H9 (cell line): ENCODE results near the gene BCAR1. TPM values are rescaled to one million over a fixed set of nuclear protein-coding genes. Genes with fewer than 3 reads are reported as not detected.
A peak's percentile ranks its signal among the peaks of the same experiment; 100 is the strongest.

Experiments used
- DNase-seq: peaks from one replicate; pipeline ENCODE4 v3.0.0-alpha.2; 2017
- H2AFZ ChIP-seq: one replicate; pipeline ENCODE4 v1.6.1; 2013; ENCODE audit warnings: mild to moderate bottlenecking, low read length, control low read depth, moderate library complexity
- H2AK5ac ChIP-seq: 2 replicates; pipeline ENCODE4 v1.6.1; 2013; ENCODE audit warnings: low read length, control low read depth, mixed read lengths; ENCODE audit not compliant: insufficient read length
- H2BK120ac ChIP-seq: one replicate; pipeline ENCODE4 v1.6.1; 2013; ENCODE audit warnings: low read depth, mild to moderate bottlenecking, low read length, control low read depth, inconsistent platforms; ENCODE audit not compliant: poor library complexity, severe bottlenecking
- H2BK12ac ChIP-seq: 2 replicates; pipeline ENCODE4 v1.6.1; 2013; ENCODE audit warnings: low read length, control low read depth, mixed read lengths, low read depth; ENCODE audit not compliant: insufficient read length
- H2BK15ac ChIP-seq: 2 replicates; pipeline ENCODE4 v1.6.1; 2013; ENCODE audit warnings: low read depth, low read length, control low read depth
- H2BK20ac ChIP-seq: one replicate; pipeline ENCODE4 v1.6.1; 2013; ENCODE audit warnings: low read depth, mild to moderate bottlenecking, low read length, control low read depth, inconsistent platforms; ENCODE audit not compliant: poor library complexity, severe bottlenecking
- H2BK5ac ChIP-seq: 2 replicates; pipeline ENCODE4 v1.6.1; 2013; ENCODE audit warnings: low read length, control low read depth, mixed read lengths; ENCODE audit not compliant: insufficient read length
- H3K14ac ChIP-seq: 2 replicates; pipeline ENCODE4 v1.6.1; 2013; ENCODE audit warnings: low read length, control low read depth; ENCODE audit not compliant: insufficient read depth
- H3K18ac ChIP-seq: 2 replicates; pipeline ENCODE4 v1.6.1; 2013; ENCODE audit warnings: low read depth, mild to moderate bottlenecking, mixed read lengths, low read length, control low read depth; ENCODE audit not compliant: insufficient read length
- H3K23ac ChIP-seq: 2 replicates; pipeline ENCODE4 v1.6.1; 2013; ENCODE audit warnings: low read length, control low read depth, mixed read lengths, low read depth; ENCODE audit not compliant: insufficient read length
- H3K23me2 ChIP-seq: 2 replicates; pipeline ENCODE4 v1.6.1; 2013; ENCODE audit warnings: low read depth, mild to moderate bottlenecking, mixed read lengths, low read length, control low read depth; ENCODE audit not compliant: insufficient read length, poor library complexity, severe bottlenecking
- H3K27ac ChIP-seq: 2 replicates; pipeline ENCODE4 v1.5.1; 2013; ENCODE audit warnings: low read length, control low read depth, mixed read lengths, low read depth; ENCODE audit not compliant: insufficient read length
- H3K27me3 ChIP-seq: 2 replicates; pipeline ENCODE4 v1.6.1; 2013; ENCODE audit warnings: low read length, control low read depth, inconsistent platforms; ENCODE audit not compliant: insufficient read depth
- H3K4ac ChIP-seq: 2 replicates; pipeline ENCODE4 v1.6.1; 2013; ENCODE audit warnings: low read depth, mild to moderate bottlenecking, control low read depth, inconsistent platforms, low read length, moderate library complexity
- H3K4me1 ChIP-seq: 2 replicates; pipeline ENCODE4 v1.6.1; 2013; ENCODE audit warnings: low read length, control low read depth, inconsistent platforms; ENCODE audit not compliant: insufficient read depth
- H3K4me2 ChIP-seq: 2 replicates; pipeline ENCODE4 v1.6.1; 2013; ENCODE audit warnings: low read length, control low read depth, mixed read lengths; ENCODE audit not compliant: insufficient read length, insufficient read depth
- H3K56ac ChIP-seq: 2 replicates; pipeline ENCODE4 v1.6.1; 2013; ENCODE audit warnings: low read depth, mild to moderate bottlenecking, mixed read lengths, low read length, control low read depth; ENCODE audit not compliant: insufficient read length
- H3K79me1 ChIP-seq: 2 replicates; pipeline ENCODE4 v1.6.1; 2013; ENCODE audit warnings: low read depth, mild to moderate bottlenecking, moderate library complexity, low read length, control low read depth, inconsistent platforms; ENCODE audit not compliant: insufficient read depth, poor library complexity, severe bottlenecking
- H3K79me2 ChIP-seq: 2 replicates; pipeline ENCODE4 v1.6.1; 2013; ENCODE audit warnings: low read length, control low read depth, inconsistent platforms; ENCODE audit not compliant: insufficient read depth
- H3K9ac ChIP-seq: 2 replicates; pipeline ENCODE4 v1.6.1; 2013; ENCODE audit warnings: low read length, control low read depth, mixed read lengths; ENCODE audit not compliant: insufficient read length; ENCODE audit errors: extremely low read depth
- H3K9me3 ChIP-seq: one replicate; pipeline ENCODE4 v1.6.1; 2013; ENCODE audit warnings: low read depth, low read length, inconsistent platforms; ENCODE audit not compliant: control insufficient read depth
- H3T11ph ChIP-seq: one replicate; pipeline ENCODE4 v1.6.1; 2013; ENCODE audit warnings: mild to moderate bottlenecking, low read length, control low read depth, inconsistent platforms
- H4K20me1 ChIP-seq: one replicate; pipeline ENCODE4 v1.6.1; 2013; ENCODE audit not compliant: control insufficient read depth, insufficient read length, insufficient read depth
- H4K5ac ChIP-seq: 2 replicates; pipeline ENCODE4 v1.6.1; 2013; ENCODE audit warnings: low read depth, mild to moderate bottlenecking, mixed read lengths, low read length, control low read depth; ENCODE audit not compliant: insufficient read length
- H4K8ac ChIP-seq: replicated peaks from 2 replicates; pipeline ENCODE4 v1.6.1; 2013; ENCODE audit warnings: low read length, control low read depth, mixed read lengths, low read depth; ENCODE audit not compliant: insufficient read length
- H4K91ac ChIP-seq: 2 replicates; pipeline ENCODE4 v1.6.1; 2013; ENCODE audit warnings: low read depth, mild to moderate bottlenecking, moderate library complexity, mixed read lengths, low read length, control low read depth; ENCODE audit not compliant: insufficient read length
- H3K27ac Mint-ChIP-seq, 3 experiments: 2 replicates in 2 of 3; 3 replicates in 1 of 3; pipeline ENCODE4 v1.8.0; 2020 to 2021; ENCODE audit warnings: mixed read lengths in 3 of 3, mild to moderate bottlenecking in 1 of 3, moderate library complexity in 1 of 3
- H3K27me3 Mint-ChIP-seq: 2 replicates; pipeline ENCODE4 v1.8.0; 2021; ENCODE audit warnings: low read depth, mild to moderate bottlenecking, moderate library complexity, mixed read lengths
- H3K36me3 Mint-ChIP-seq, 3 experiments: 2 replicates in 2 of 3; 3 replicates in 1 of 3; pipeline ENCODE4 v1.8.0; 2020 to 2021; ENCODE audit warnings: low read depth in 3 of 3, mixed read lengths in 3 of 3; ENCODE audit not compliant: insufficient read depth in 1 of 3
- H3K4me1 Mint-ChIP-seq, 2 experiments: 2 replicates each; pipeline ENCODE4 v1.8.0; 2020; ENCODE audit warnings: mixed read lengths in 2 of 2
- H3K4me3 Mint-ChIP-seq, 2 experiments: 2 replicates in 1 of 2; 3 replicates in 1 of 2; pipeline ENCODE4 v1.8.0; 2020 to 2021; ENCODE audit warnings: mild to moderate bottlenecking in 2 of 2, mixed read lengths in 2 of 2, moderate library complexity in 1 of 2
- H3K9me3 Mint-ChIP-seq, 2 experiments: 2 replicates in 1 of 2; 3 replicates in 1 of 2; pipeline ENCODE4 v1.8.0; 2020; ENCODE audit warnings: mild to moderate bottlenecking in 2 of 2, mixed read lengths in 2 of 2, moderate library complexity in 1 of 2
- WGBS: extraction: QIAGEN DNeasy Blood & Tissue Kit; methylation state at CpG from one replicate; pipeline ENCODE4 v1.1.7; 2013; ENCODE audit warnings: missing lambda C conversion rate, low lambda C conversion rate, mixed read lengths; ENCODE audit not compliant: insufficient read length; ENCODE audit errors: extremely low coverage; 5-methylcytosine and 5-hydroxymethylcytosine counted together
- total RNA-seq: library from RNA; stranded (reverse); gene quantifications from 2 replicates; pipeline ENCODE4 v1.2.1, GENCODE V29; 2021
- TF ChIP-seq, protein P1 (sequence below): fragments of 200-600 bp; sonication (generic); conservative IDR thresholded peaks from 3 replicates; pipeline ENCODE4 v1.8.0; 2021; ENCODE audit warnings: antibody characterized with exemption, mild to moderate bottlenecking

The BCAR1 gene
- total RNA-seq, 1 experiment from 2014 or later, result 97.1 TPM

GRCh38 chr16:75252946-75253911 lies 1.8 kb upstream of the BCAR1 start:
- Histone ChIP-seq H3K9ac (peak overlapping the region; percentile 25), H3K79me2 (peaks cover 37% of the 10 kb centered on the region; the same call in 1 of the 2 replicates), H2BK15ac (no peak overlapping the region), H3T11ph (no peak overlapping the region), H4K20me1 (no peaks in the 10 kb centered on the region), H2BK120ac (no peak overlapping the region), H3K27me3 (no peaks in the 10 kb centered on the region), H2BK20ac (no peak overlapping the region), H4K5ac (peak overlapping the region; percentile 38), H2AK5ac (no peak overlapping the region), H3K4me2 (peak overlapping the region; percentile 71), H3K9me3 (no peaks in the 10 kb centered on the region), H3K79me1 (peaks cover 7% of the 10 kb centered on the region), H2BK5ac (peak overlapping the region; percentile 7), H2AFZ (no peak overlapping the region), H3K4me1 (peaks cover 22% of the 10 kb centered on the region; the same call in 1 of the 2 replicates), H3K18ac (peak overlapping the region; percentile 80), H3K56ac (no peak overlapping the region), H3K23ac (no peak overlapping the region), H3K27ac (peak overlapping the region; percentile 82), H2BK12ac (peak overlapping the region; percentile 16), H3K14ac (peak overlapping the region; percentile 86), H4K8ac (no peak overlapping the region), H3K4ac (peak overlapping the region; percentile 12), H4K91ac (peak overlapping the region; percentile 76), H3K23me2 (peaks cover 15% of the 10 kb centered on the region)
- Mint-ChIP-seq H3K4me3 (peak overlapping the region in 1 of 2 experiments; percentile 68; a peak in 3 of 5 replicates), H3K36me3 (no peaks in the 10 kb centered on the region; a peak in 1 of 7 replicates), H3K27ac (peak overlapping the region; percentile 83 to 99 (median 87); a peak in 6 of 7 replicates), H3K27me3 (no peaks in the 10 kb centered on the region), H3K9me3 (no peaks in the 10 kb centered on the region), H3K4me1 (peaks cover 58 to 73% of the 10 kb centered on the region in 2 experiments)
- no CpG with 5 or more reads among the region's 15 CpGs for WGBS
- DNase-seq, result peak; percentile 96
- TF ChIP-seq, protein P1, sequence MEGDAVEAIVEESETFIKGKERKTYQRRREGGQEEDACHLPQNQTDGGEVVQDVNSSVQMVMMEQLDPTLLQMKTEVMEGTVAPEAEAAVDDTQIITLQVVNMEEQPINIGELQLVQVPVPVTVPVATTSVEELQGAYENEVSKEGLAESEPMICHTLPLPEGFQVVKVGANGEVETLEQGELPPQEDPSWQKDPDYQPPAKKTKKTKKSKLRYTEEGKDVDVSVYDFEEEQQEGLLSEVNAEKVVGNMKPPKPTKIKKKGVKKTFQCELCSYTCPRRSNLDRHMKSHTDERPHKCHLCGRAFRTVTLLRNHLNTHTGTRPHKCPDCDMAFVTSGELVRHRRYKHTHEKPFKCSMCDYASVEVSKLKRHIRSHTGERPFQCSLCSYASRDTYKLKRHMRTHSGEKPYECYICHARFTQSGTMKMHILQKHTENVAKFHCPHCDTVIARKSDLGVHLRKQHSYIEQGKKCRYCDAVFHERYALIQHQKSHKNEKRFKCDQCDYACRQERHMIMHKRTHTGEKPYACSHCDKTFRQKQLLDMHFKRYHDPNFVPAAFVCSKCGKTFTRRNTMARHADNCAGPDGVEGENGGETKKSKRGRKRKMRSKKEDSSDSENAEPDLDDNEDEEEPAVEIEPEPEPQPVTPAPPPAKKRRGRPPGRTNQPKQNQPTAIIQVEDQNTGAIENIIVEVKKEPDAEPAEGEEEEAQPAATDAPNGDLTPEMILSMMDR, result no peak
